Vagina (tissue), 2 donors: ENCODE results near the gene ALDH4A1.

Experiments used
- CTCF ChIP-seq, 3 experiments: fragments of 450-650 bp in 2 of 3; fragments of 200-600 bp in 1 of 3; sonication (generic) in 1 of 3; IDR thresholded peaks; one replicate each; pipeline ENCODE4 v1.5.1; 2017 to 2019; ENCODE audit warnings: antibody characterized with exemption in 3 of 3, mild to moderate bottlenecking in 2 of 3, moderate library complexity in 2 of 3
- POLR2A ChIP-seq, 2 donors: fragments of 450-650 bp; IDR thresholded peaks; one replicate each; pipeline ENCODE4 v1.6.1; 2017; ENCODE audit warnings: antibody characterized with exemption in 2 of 2, mild to moderate bottlenecking in 2 of 2, moderate library complexity in 2 of 2
- POLR2AphosphoS5 ChIP-seq, 2 donors: sonication (generic); formaldehyde crosslinking; IDR thresholded peaks; one replicate each; pipeline ENCODE4 v1.9.0; 2017; ENCODE audit warnings: antibody characterized with exemption in 2 of 2, mild to moderate bottlenecking in 2 of 2, low read depth in 1 of 2; ENCODE audit not compliant: insufficient read depth in 1 of 2

GRCh38 chr1:18868354-18868753 is 34.0 kb downstream of the ALDH4A1 start:
- TF ChIP-seq CTCF (IDR thresholded peaks at IDR 0.05) (no peak), POLR2AphosphoS5 (IDR thresholded peaks at IDR 0.05; ENCODE audit: insufficient read depth in 1 of 2, low read depth in 1 of 2) (no peak), POLR2A (IDR thresholded peaks at IDR 0.05) (no peak)
